ENCODE results near the gene EFCAB6.

EFCAB6 gene

GRCh38 chr22:43490311-43490710 lies 321.8 kb downstream of the EFCAB6 start:
- no peak for DNase-seq

DNA sequence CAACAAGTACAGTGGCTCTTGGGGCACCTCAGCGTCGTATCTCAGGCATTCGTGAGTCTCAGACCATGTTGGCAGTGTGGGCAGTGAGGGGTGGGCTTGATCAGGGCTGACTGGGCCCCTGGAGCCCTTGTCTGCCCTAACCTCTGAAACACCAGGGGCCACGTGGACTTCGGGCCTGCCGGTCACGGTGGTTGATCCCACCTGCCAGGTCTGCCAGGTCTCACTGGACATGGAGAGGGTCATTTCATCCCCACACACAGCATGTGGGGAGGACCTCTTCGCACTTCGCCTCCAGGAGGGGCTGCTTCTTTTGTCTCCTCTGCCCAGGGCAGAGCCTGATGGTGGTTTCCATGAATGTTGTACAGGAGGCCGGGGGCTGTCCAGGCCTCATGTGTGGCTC lies 323.2 kb downstream of the EFCAB6 start:
- no peak for DNase-seq

DNA sequence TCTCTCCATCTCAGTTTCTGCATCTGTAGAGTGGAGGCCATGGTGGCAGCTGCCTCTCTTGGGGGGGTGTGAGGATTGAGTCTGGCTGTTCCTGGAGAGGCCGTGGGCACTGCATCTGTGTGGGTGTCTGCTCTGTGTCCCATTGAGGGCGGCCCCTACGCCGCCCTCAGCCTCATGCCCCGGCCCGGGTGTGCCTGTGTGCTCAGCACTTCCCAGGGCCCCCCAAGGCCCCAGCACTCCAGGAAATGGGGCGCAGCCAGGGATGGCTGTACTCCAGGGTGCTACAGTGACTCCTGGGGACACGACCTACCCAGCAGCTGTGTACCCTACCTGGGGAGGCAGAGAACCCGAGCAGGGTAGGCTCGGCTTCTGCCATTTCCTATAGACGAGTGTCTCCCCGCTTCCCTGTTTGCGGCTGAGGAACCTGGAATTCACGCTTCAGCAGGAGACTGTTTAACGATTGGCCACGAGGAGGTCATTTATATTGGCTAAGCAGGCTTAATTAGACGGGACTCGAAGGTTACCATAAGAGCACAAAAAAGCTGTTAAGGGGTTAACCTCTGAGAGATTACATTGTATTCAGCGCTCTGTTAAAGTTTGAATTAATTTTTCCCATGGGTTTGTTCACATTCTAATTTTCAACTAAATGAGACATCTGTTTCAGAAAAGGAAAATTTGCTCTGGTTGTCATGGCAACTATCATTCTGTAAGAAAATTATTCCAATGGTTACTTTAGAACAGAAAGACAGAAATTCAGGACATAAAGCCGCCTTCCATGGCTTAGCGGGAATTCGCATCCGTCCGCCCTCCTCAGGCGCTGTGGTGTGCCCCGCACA lies 323.9 kb downstream of the EFCAB6 start:
- DNase-seq = no peak

- DNase-seq = no peak
These were observed 324.6 kb downstream of the EFCAB6 start for GRCh38 chr22:43487311-43488030.

DNA sequence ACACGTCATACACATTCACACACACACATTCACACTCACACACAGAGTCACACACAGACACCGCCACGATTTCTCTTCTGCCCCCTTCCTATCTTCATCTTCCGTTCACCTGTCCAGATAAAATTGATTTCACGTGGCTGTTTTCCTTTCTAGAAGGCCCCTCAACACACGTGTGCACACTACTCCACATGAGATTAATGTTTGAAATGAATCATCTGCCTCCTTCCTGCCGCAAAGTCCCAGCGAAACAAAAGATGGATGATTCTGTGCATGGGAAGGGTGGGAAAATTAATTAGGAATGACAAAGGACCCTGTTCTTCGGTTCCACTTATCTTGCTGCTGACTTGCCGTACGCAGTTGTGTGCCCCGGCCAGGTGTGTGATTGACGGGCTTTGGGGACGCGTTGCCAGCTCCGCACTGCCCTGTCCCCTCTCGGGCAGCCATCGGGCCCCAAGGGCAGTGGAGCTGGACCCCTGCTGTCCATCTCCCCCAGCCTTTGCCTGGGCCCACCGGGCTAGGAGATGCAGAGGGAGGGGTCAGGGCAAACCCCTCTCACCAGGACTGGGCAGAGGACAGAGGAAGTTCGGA lies 326.5 kb downstream of the EFCAB6 start:
- no peak for DNase-seq

- DNase-seq = no peak
These were observed 327.9 kb downstream of the EFCAB6 start for GRCh38 chr22:43484227-43484626.

DNA sequence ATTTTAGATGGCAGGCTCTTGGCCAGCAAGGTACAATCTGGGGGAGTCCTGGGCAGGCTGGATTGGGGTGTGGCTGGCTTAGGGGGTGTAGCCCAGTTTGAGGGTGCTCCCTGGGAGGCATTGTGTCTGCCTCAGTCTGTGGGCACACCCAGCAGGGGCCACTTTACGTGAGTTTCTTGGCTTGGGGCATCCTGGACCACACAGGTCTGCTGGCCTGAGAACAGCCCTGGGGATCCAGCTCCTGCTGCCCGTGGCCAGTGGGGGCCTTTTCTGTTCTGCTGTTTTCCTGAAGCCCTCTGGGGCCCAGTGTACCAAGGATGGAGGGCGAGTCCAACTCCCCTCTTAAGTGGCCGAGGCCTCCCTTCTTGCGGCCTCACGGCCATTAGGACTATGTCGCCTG lies 328.4 kb downstream of the EFCAB6 start:
- DNase-seq = no peak

- no peak for DNase-seq
These were observed 328.8 kb downstream of the EFCAB6 start for GRCh38 chr22:43483266-43483665.

DNA sequence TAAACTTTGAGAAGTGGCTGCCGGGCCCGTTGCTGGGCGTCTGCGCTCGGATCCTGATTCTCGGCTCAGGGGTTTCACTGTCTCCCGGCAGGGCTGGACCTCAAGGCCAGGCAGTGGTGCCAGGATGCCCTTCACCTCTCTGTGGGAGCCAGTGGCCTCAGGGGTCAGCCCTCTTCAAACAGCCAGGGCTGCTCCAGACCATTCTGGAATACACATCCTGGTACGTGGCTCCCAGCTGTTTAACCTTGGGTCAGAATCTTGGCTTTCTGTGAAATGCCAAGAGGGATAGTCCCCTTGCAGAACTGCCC lies 329.8 kb downstream of the EFCAB6 start:
- no peak for DNase-seq

DNA sequence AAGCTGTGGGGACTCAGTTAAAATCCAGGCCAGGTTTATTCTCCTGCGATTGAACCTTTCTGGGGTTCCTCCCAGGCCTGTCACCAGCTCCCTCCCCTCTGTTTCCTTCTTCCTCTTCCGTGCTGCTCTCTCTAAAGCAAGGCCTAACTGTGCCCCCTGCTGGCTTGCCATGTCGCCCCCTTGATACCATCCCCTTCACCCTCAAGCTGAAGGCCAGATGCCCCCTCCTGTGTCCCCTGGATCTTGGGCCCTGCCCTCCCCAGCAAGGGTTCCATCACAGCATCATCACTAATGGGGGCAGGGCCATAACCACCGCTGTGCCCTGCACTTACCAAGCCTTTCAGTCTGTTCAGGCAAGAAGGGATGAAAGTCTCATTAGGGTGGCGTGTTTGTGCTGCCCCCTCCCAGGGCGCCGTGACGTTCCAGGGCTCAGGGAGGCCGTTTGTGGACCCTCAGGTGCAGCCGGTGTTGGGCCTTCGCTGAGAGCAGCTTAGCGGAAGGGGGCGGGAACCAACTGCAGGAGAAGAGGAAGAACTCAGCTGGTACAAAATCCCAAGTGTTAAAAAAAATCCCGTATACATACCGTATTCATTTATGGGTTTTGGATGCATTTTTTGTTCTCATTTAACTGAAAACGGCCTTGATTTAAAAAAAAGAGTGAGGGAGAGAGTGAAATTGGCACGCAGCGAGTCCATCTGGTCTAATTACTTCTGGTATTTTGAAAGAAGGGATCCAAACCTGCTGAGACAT lies 330.4 kb downstream of the EFCAB6 start:
- DNase-seq = peak; percentile 54 to 56

- DNase-seq = no peak
These were observed 332.1 kb downstream of the EFCAB6 start for GRCh38 chr22:43479962-43480361.

GRCh38 chr22:43479301-43479950 lies 332.7 kb downstream of the EFCAB6 start:
- DNase-seq = no peak
